ENCODE data around the gene HSPA12A.

The HSPA12A gene

DNA sequence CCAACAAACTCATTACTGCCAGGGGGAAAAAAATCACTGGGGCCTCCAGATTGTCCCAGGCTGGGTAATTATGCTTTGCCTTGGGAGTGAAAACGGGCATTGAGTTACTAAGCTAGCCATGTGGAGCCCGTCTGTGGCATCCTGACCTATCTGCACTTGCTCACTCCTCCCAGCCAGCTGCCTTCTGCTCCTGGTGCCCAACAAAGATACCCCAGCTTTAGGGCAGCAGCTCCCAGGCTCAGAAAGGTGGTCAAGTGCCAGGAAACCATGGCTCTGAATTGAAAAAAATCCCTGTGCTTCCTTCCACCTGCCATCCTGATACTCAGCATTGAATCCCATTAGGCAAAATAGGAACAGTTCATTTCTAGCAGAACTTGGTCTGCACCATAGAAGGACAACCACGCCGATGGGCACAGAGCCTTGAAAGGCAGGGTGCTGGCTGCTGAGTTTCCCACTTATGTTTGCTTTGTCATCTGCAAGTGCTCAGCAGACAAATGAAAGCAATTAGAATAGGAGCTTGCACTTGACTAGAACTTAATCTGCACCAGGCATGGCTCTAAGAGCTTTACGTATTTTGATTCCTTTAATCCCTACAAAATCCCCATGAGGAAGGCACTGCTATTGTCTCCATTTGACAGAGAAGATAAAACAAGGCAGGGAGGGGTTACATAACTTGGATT is 42.8 kb downstream of the HSPA12A start:
- CTCF ChIA-PET, result interaction anchor here (0.6 to 2.5 kb wide), 2 partner anchors 89 to 188 kb away, joined by 3 to 12 read pairs; no protein-coding TSS in a partner anchor

DNA sequence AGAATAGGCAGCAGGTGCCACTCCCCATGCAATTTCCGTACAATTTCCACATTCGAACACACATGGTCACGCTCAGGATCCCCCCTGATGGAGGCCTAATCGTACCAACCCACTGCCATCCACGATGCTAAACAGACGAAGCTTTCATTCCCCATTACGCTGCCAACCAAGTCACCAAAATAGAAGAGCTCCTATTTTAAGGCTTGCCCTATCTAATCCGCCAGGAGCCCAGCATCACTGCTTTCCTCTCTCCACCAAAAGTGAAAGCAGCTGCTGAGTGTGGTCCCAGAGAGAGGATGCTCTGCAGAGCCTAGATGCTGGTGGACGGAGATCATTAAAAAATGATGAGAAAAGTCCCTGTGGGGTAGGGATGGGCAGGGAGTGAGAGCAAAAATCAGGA is 43.3 kb downstream of the HSPA12A start:
- H3K27ac ChIP-seq (ENCODE audit: extremely low read depth, low read depth, low read length), result no peak overlapping the region
- POLR2A ChIA-PET, result no interaction called here
- CTCF ChIA-PET, result interaction anchor here (0.6 kb wide), 1 partner anchor 460 kb away, joined by 3 read pairs; no protein-coding TSS in a partner anchor

More for the DNA sequence above, 42.8 kb downstream of the HSPA12A start:
- no peak overlapping the region for H3K4me3 ChIP-seq (ENCODE audit: low read depth, low read length)
- POLR2A ChIA-PET, result no interaction called here
- H3K4me1 ChIP-seq (ENCODE audit: control insufficient read depth, insufficient read depth, low read length), result no peaks in the 10 kb centered on the region
- peaks cover 0 to 11% of the 10 kb centered on the region in 2 experiments; a peak in 1 of 3 replicates for H3K36me3 ChIP-seq (ENCODE audit: control insufficient read depth in 2 of 2, insufficient read depth in 1 of 2, low read length in 2 of 2)
- no peak for TF ChIP-seq MZF1 (tag by site-specific recombination; IDR thresholded peaks at IDR 0.05; ENCODE audit: borderline replicate concordance)
- no peak for TF ChIP-seq YY1 (tag by site-specific recombination; IDR thresholded peaks at IDR 0.05)
- no peak for TF ChIP-seq ZNF544 (tag by site-specific recombination; IDR thresholded peaks at IDR 0.05)
- TF ChIP-seq ZNF488 (tag by site-specific recombination; IDR thresholded peaks at IDR 0.05), result no peak
- TF ChIP-seq SALL2 (tag by site-specific recombination; IDR thresholded peaks at IDR 0.05; ENCODE audit: borderline replicate concordance), result no peak
- TF ChIP-seq, protein P1, sequence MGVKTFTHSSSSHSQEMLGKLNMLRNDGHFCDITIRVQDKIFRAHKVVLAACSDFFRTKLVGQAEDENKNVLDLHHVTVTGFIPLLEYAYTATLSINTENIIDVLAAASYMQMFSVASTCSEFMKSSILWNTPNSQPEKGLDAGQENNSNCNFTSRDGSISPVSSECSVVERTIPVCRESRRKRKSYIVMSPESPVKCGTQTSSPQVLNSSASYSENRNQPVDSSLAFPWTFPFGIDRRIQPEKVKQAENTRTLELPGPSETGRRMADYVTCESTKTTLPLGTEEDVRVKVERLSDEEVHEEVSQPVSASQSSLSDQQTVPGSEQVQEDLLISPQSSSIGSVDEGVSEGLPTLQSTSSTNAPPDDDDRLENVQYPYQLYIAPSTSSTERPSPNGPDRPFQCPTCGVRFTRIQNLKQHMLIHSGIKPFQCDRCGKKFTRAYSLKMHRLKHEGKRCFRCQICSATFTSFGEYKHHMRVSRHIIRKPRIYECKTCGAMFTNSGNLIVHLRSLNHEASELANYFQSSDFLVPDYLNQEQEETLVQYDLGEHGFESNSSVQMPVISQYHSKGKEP (tag by site-specific recombination; IDR thresholded peaks at IDR 0.05), result no peak
- TF ChIP-seq ZNF16 (tag by site-specific recombination; IDR thresholded peaks at IDR 0.05; ENCODE audit: low read depth), result no peak
- TF ChIP-seq ZNF239 (tag by site-specific recombination; IDR thresholded peaks at IDR 0.05), result no peak
- TF ChIP-seq ZNF175 (tag by site-specific recombination; IDR thresholded peaks at IDR 0.05), result no peak
- no peak for TF ChIP-seq ZSCAN23 (tag by site-specific recombination; IDR thresholded peaks at IDR 0.05)
- TF ChIP-seq ZNF311 (tag by site-specific recombination; IDR thresholded peaks at IDR 0.05; ENCODE audit: borderline replicate concordance), result no peak
- no peak for TF ChIP-seq ZNF37A (tag by site-specific recombination; IDR thresholded peaks at IDR 0.05)
- TF ChIP-seq ZNF214 (tag by site-specific recombination; IDR thresholded peaks at IDR 0.05; ENCODE audit: borderline replicate concordance), result no peak
- no peak for TF ChIP-seq ZNF626 (tag by site-specific recombination; IDR thresholded peaks at IDR 0.05)
- TF ChIP-seq BCL11B (tag by site-specific recombination; IDR thresholded peaks at IDR 0.05; ENCODE audit: low read depth), result no peak
- H3K27ac ChIP-seq (ENCODE audit: extremely low read depth, low read depth, low read length), result no peak overlapping the region
- H3K9me3 ChIP-seq (ENCODE audit: control insufficient read depth, insufficient read depth, low read depth, low read length), result no peaks in the 10 kb centered on the region

More for the DNA sequence above, 43.3 kb downstream of the HSPA12A start:
- TF ChIP-seq GLIS1 (tag by site-specific recombination; IDR thresholded peaks at IDR 0.05), result no peak
- TF ChIP-seq ZFP69B (tag by site-specific recombination; IDR thresholded peaks at IDR 0.05), result no peak
- no peak for TF ChIP-seq ZBTB10 (tag by site-specific recombination; IDR thresholded peaks at IDR 0.05)
- TF ChIP-seq, protein P2, sequence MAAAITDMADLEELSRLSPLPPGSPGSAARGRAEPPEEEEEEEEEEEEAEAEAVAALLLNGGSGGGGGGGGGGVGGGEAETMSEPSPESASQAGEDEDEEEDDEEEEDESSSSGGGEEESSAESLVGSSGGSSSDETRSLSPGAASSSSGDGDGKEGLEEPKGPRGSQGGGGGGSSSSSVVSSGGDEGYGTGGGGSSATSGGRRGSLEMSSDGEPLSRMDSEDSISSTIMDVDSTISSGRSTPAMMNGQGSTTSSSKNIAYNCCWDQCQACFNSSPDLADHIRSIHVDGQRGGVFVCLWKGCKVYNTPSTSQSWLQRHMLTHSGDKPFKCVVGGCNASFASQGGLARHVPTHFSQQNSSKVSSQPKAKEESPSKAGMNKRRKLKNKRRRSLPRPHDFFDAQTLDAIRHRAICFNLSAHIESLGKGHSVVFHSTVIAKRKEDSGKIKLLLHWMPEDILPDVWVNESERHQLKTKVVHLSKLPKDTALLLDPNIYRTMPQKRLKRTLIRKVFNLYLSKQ (tag by site-specific recombination; IDR thresholded peaks at IDR 0.05; ENCODE audit: borderline replicate concordance), result no peak
- TF ChIP-seq ZNF19 (tag by site-specific recombination; IDR thresholded peaks at IDR 0.05; ENCODE audit: low read depth), result no peak
- TF ChIP-seq ZNF623 (tag by site-specific recombination; IDR thresholded peaks at IDR 0.05), result no peak
- TF ChIP-seq, protein P1 (tag by site-specific recombination; IDR thresholded peaks at IDR 0.05), result no peak
- no peak for TF ChIP-seq ZNF660 (tag by site-specific recombination; IDR thresholded peaks at IDR 0.05)
- Histone ChIP-seq H3K4me3 (ENCODE audit: low read depth, low read length) (no peak overlapping the region), H3K4me1 (ENCODE audit: control insufficient read depth, insufficient read depth, low read length) (no peaks in the 10 kb centered on the region), H3K36me3 (ENCODE audit: control insufficient read depth in 2 of 2, insufficient read depth in 1 of 2, low read length in 2 of 2) (peaks cover 0 to 11% of the 10 kb centered on the region in 2 experiments; a peak in 1 of 3 replicates), H3K9me3 (ENCODE audit: control insufficient read depth, insufficient read depth, low read depth, low read length) (no peaks in the 10 kb centered on the region)

Data from HEK293 (cell line).